ENCODE measurements around the gene SLC23A3.

- no peak for TF ChIP-seq ZNF565 (CRISPR knock-in tag; conservative IDR thresholded peaks at IDR 0.05; ENCODE audit: low read depth)
- TF ChIP-seq TOX (CRISPR knock-in tag; IDR thresholded peaks at IDR 0.05; ENCODE audit: borderline replicate concordance), result no peak
Measured at GRCh38 chr2:219198974-219199373, 29.1 kb upstream of the SLC23A3 start.
